Kidney (tissue), 14 donors: ENCODE results near the gene FRMD4A. TPM values are rescaled to one million over a fixed set of nuclear protein-coding genes. Genes with fewer than 3 reads are reported as not detected.

ENCODE experiments used
- DNase-seq, 5 donors: peaks; one replicate each; pipeline ENCODE4 v3.0.0-alpha.2; 2013 to 2020
- FAIRE-seq: peaks from 2 replicates; lab custom pipeline; 2012; peaks lifted over from hg19 to GRCh38; lab: Jason Lieb, UNC
- H3K27ac ChIP-seq, 2 donors: one replicate each; pipeline ENCODE4 v1.7.0; 2013; ENCODE audit warnings: low read depth in 2 of 2, low read length in 2 of 2, inconsistent platforms in 1 of 2
- H3K27me3 ChIP-seq: one replicate; pipeline ENCODE4 v1.7.1; 2013; ENCODE audit warnings: low read length, inconsistent platforms; ENCODE audit not compliant: control insufficient read depth, insufficient read depth
- H3K36me3 ChIP-seq, 3 donors: one replicate each; pipeline versions ENCODE4 v1.7.0 to v1.7.1; 2013; ENCODE audit warnings: low read length in 3 of 3, control low read depth in 1 of 3, inconsistent platforms in 1 of 3; ENCODE audit not compliant: insufficient read depth in 3 of 3, control insufficient read depth in 2 of 3
- H3K4me1 ChIP-seq, 3 donors: one replicate each; pipeline versions ENCODE4 v1.7.0 to v1.7.1; 2013; ENCODE audit warnings: low read length in 3 of 3, inconsistent platforms in 1 of 3, low read depth in 1 of 3; ENCODE audit not compliant: control insufficient read depth in 2 of 3, insufficient read depth in 2 of 3
- H3K4me3 ChIP-seq, 3 donors: one replicate each; pipeline versions ENCODE4 v1.7.0 to v1.8.1; 2013; ENCODE audit warnings: low read length in 3 of 3, control low read depth in 1 of 3, inconsistent platforms in 1 of 3
- H3K9ac ChIP-seq, 3 donors: one replicate each; pipeline versions ENCODE4 v1.7.0 to v1.7.1; 2013; ENCODE audit warnings: low read length in 3 of 3, control low read depth in 1 of 3, inconsistent platforms in 1 of 3
- H3K9me3 ChIP-seq, 3 donors: one replicate each; pipeline versions ENCODE4 v1.7.0 to v1.7.1; 2013; ENCODE audit warnings: low read length in 3 of 3, control low read depth in 1 of 3, inconsistent platforms in 1 of 3; ENCODE audit not compliant: control insufficient read depth in 2 of 3, insufficient read depth in 1 of 3
- CTCF ChIP-seq: IDR thresholded peaks from 3 replicates; pipeline ENCODE4 v1.5.1; 2012; ENCODE audit warnings: mild to moderate bottlenecking, moderate library complexity, borderline replicate concordance; ENCODE audit not compliant: insufficient read depth; ENCODE audit errors: extremely low read depth
- intact Hi-C: fragments of 100-400 bp; cut with DNase I; formaldehyde crosslinking; loops from one replicate; pipeline ENCODE4 v1.11.1; 2022
- polyA plus RNA-seq: library from polyadenylated mRNA; stranded (reverse); fragments of 350-450 nt; fragmentation: Illumina TruSeq; extraction: RNeasy Lipid Tissue Mini Kit (QIAGEN cat#74804); gene quantifications from one replicate; pipeline ENCODE4 v1.2.3, GENCODE V29; 2014; ENCODE audit warnings: low read depth, low replicate concordance; ENCODE audit not compliant: insufficient read depth
- total RNA-seq: library from RNA; stranded (reverse); fragmentation: NEBNext Ultra II Directional; extraction: Animal tissue kit (Norgen Biotek cat#: 25700); gene quantifications from one replicate; pipeline ENCODE4 v1.2.1, GENCODE V29; 2021
- donor health status: control.
- donor health status: control.
- donor health status: control.
- donor health status: control.
- donor health status: control.
- donor health status: DM: yes; HTN: yes; CAD: no.
- donor health status: Normal renal cell carcinoma (clear cell type).

Gene FRMD4A
- total and polyA plus RNA-seq, 2 donors from 2014 or later = 16.0 to 68.2 TPM

- Histone ChIP-seq H3K4me1 (no peaks in the 10 kb centered on the region), H3K36me3 (peaks cover under 1 to 35% (median 19%) of the 10 kb centered on the region in 3 donors), H3K9ac (no peak overlapping the region), H3K4me3 (no peak overlapping the region), H3K9me3 (peaks cover 0 to 11% (median 0%) of the 10 kb centered on the region in 3 donors), H3K27me3 (no peaks in the 10 kb centered on the region), H3K27ac (no peak overlapping the region)
- TF ChIP-seq CTCF = no peak
- FAIRE-seq (no peak), DNase-seq (no peak)
- intact Hi-C loops = no loop called here
These were observed 687.7 kb downstream of the FRMD4A start for GRCh38 chr10:13643016-13643415.

- DNase-seq (no peak), FAIRE-seq (no peak)
- Histone ChIP-seq H3K9me3 (peaks cover 0 to 11% (median 0%) of the 10 kb centered on the region in 3 donors), H3K9ac (no peak overlapping the region), H3K4me1 (no peaks in the 10 kb centered on the region), H3K27ac (no peak overlapping the region), H3K36me3 (peaks cover 0 to 32% (median 15%) of the 10 kb centered on the region in 3 donors), H3K27me3 (no peaks in the 10 kb centered on the region), H3K4me3 (no peak overlapping the region)
- intact Hi-C loops = no loop called here
- TF ChIP-seq CTCF = no peak
These were observed 688.4 kb downstream of the FRMD4A start for GRCh38 chr10:13642293-13642692.

- Histone ChIP-seq H3K36me3 (peaks cover 0 to 10% (median 6%) of the 10 kb centered on the region in 3 donors), H3K9ac (no peak overlapping the region), H3K4me1 (peaks cover 0 to 3% (median 0%) of the 10 kb centered on the region in 3 donors), H3K27ac (no peak overlapping the region), H3K27me3 (no peaks in the 10 kb centered on the region), H3K9me3 (peaks cover 0 to 11% (median 0%) of the 10 kb centered on the region in 3 donors), H3K4me3 (no peak overlapping the region)
- TF ChIP-seq CTCF = no peak
- no peak for FAIRE-seq
- DNase-seq = no peak
- intact Hi-C loops = no loop called here
These were observed 692.8 kb downstream of the FRMD4A start for GRCh38 chr10:13637894-13638293.
